Endodermal cell (in vitro differentiated cells): ENCODE measurements around the gene COL8A1. TPM values are rescaled to one million over a fixed set of nuclear protein-coding genes. Genes with fewer than 3 reads are reported as not detected.

ENCODE experiments used
- DNase-seq: peaks from one replicate; pipeline ENCODE4 v3.0.0-alpha.2; 2017
- H3K27ac ChIP-seq: 2 replicates; pipeline ENCODE4 v1.5.1; 2013; ENCODE audit warnings: mild to moderate bottlenecking, low read depth, low read length, moderate library complexity
- H3K27me3 ChIP-seq: 2 replicates; pipeline ENCODE4 v1.6.1; 2013; ENCODE audit warnings: mild to moderate bottlenecking, low read length, moderate library complexity; ENCODE audit not compliant: insufficient read depth, control insufficient read depth, poor library complexity, severe bottlenecking
- H3K36me3 ChIP-seq: 2 replicates; pipeline ENCODE4 v1.7.0; 2013; ENCODE audit warnings: mild to moderate bottlenecking, low read length, moderate library complexity; ENCODE audit not compliant: control insufficient read depth, insufficient read depth
- H3K4me1 ChIP-seq: one replicate; pipeline ENCODE4 v1.7.0; 2013; ENCODE audit warnings: low read length; ENCODE audit not compliant: control insufficient read depth, insufficient read depth
- H3K4me3 ChIP-seq: 2 replicates; pipeline ENCODE4 v1.5.1; 2013; ENCODE audit warnings: mild to moderate bottlenecking, low read length, moderate library complexity
- H3K9ac ChIP-seq: 2 replicates; pipeline ENCODE4 v1.6.1; 2013; ENCODE audit warnings: mild to moderate bottlenecking, low read length, moderate library complexity; ENCODE audit not compliant: poor library complexity, severe bottlenecking; ENCODE audit errors: extremely low read depth
- H3K9me3 ChIP-seq: 2 replicates; pipeline ENCODE4 v1.6.1; 2013; ENCODE audit warnings: mild to moderate bottlenecking, low read length, moderate library complexity; ENCODE audit not compliant: control insufficient read depth
- H3K27ac Mint-ChIP-seq: 2 replicates; pipeline ENCODE4 v1.8.0; 2020; ENCODE audit warnings: mixed read lengths
- H3K27me3 Mint-ChIP-seq: 2 replicates; pipeline ENCODE4 v1.8.0; 2021; ENCODE audit warnings: mild to moderate bottlenecking, mixed read lengths; ENCODE audit not compliant: insufficient read depth
- H3K36me3 Mint-ChIP-seq: 2 replicates; pipeline ENCODE4 v1.8.0; 2020; ENCODE audit warnings: low read depth, mixed read lengths
- H3K4me1 Mint-ChIP-seq: 2 replicates; pipeline ENCODE4 v1.8.0; 2020; ENCODE audit warnings: mixed read lengths
- H3K4me3 Mint-ChIP-seq: 2 replicates; pipeline ENCODE4 v1.8.0; 2020; ENCODE audit warnings: mild to moderate bottlenecking, moderate library complexity, mixed read lengths
- H3K9me3 Mint-ChIP-seq: 2 replicates; pipeline ENCODE4 v1.8.0; 2020; ENCODE audit warnings: mild to moderate bottlenecking, mixed read lengths
- CTCF ChIP-seq: fragments of 200-600 bp; sonication (generic); conservative IDR thresholded peaks from 2 replicates; pipeline ENCODE4 v1.5.0; 2021; ENCODE audit warnings: antibody characterized with exemption, mild to moderate bottlenecking
- WGBS, 2 experiments: methylation state at CpG; one replicate each; pipeline versions ENCODE4 v1.1.5 to v1.1.7; 2013; ENCODE audit warnings: missing lambda C conversion rate in 2 of 2, mixed read lengths in 1 of 2; ENCODE audit not compliant: insufficient coverage in 1 of 2, insufficient read length in 1 of 2; 5-methylcytosine and 5-hydroxymethylcytosine counted together
- total RNA-seq, 2 donors: library from RNA; stranded (reverse); fragmentation: NEBNext Ultra II Directional in 1 of 2; extraction: Animal tissue kit (Norgen Biotek cat#: 25700) in 1 of 2; gene quantifications; 2 replicates in 1 of 2; 3 replicates in 1 of 2; pipeline ENCODE4 v1.2.1, GENCODE V29; 2021

Gene COL8A1
- total RNA-seq, 2 donors from 2014 or later, result 3.5 to 3.9 TPM

GRCh38 chr3:99842826-99843589, 204.6 kb downstream of the COL8A1 start:
- DNase-seq, result no peak
- H3K27ac ChIP-seq, result no peak overlapping the region
- H3K4me3 Mint-ChIP-seq, result no peak overlapping the region
- H3K27me3 Mint-ChIP-seq, result no peaks in the 10 kb centered on the region
- no peak overlapping the region for H3K27ac Mint-ChIP-seq
- H3K4me3 ChIP-seq, result no peak overlapping the region
- H3K27me3 ChIP-seq, result no peaks in the 10 kb centered on the region
- TF ChIP-seq CTCF, result peak; percentile 83
- no peak overlapping the region for H3K9ac ChIP-seq
- H3K4me1 ChIP-seq, result no peaks in the 10 kb centered on the region
- WGBS, 2 experiments, result 50% methylated on average over 2 of the region's 2 CpGs; no CpG with 5 or more reads in 1 of the 2 experiments
- H3K9me3 Mint-ChIP-seq, result no peaks in the 10 kb centered on the region
- peaks cover 10% of the 10 kb centered on the region for H3K4me1 Mint-ChIP-seq
- H3K36me3 ChIP-seq, result no peaks in the 10 kb centered on the region
- H3K36me3 Mint-ChIP-seq, result no peaks in the 10 kb centered on the region
- H3K9me3 ChIP-seq, result no peaks in the 10 kb centered on the region

GRCh38 chr3:99843590-99844258, 205.3 kb downstream of the COL8A1 start:
- WGBS, 2 experiments, result 78 to 82% methylated on average over 10 of the region's 10 CpGs
- no peak overlapping the region for H3K4me3 ChIP-seq
- H3K9me3 ChIP-seq, result no peaks in the 10 kb centered on the region
- no peak for TF ChIP-seq CTCF
- H3K27me3 Mint-ChIP-seq, result no peaks in the 10 kb centered on the region
- H3K4me1 Mint-ChIP-seq, result peaks cover 10% of the 10 kb centered on the region
- H3K4me1 ChIP-seq, result no peaks in the 10 kb centered on the region
- no peaks in the 10 kb centered on the region for H3K27me3 ChIP-seq
- no peak overlapping the region for H3K27ac ChIP-seq
- H3K36me3 ChIP-seq, result no peaks in the 10 kb centered on the region
- no peak overlapping the region for H3K27ac Mint-ChIP-seq
- no peak overlapping the region for H3K9ac ChIP-seq
- DNase-seq, result no peak
- H3K4me3 Mint-ChIP-seq, result no peak overlapping the region
- H3K9me3 Mint-ChIP-seq, result no peaks in the 10 kb centered on the region
- H3K36me3 Mint-ChIP-seq, result no peaks in the 10 kb centered on the region

GRCh38 chr3:99845331-99845730, 206.9 kb downstream of the COL8A1 start:
- no peak overlapping the region for H3K4me3 ChIP-seq
- no peak overlapping the region for H3K9ac ChIP-seq
- H3K9me3 ChIP-seq, result no peaks in the 10 kb centered on the region
- peaks cover 10% of the 10 kb centered on the region for H3K4me1 Mint-ChIP-seq
- H3K36me3 ChIP-seq, result no peaks in the 10 kb centered on the region
- H3K4me3 Mint-ChIP-seq, result no peak overlapping the region
- no peaks in the 10 kb centered on the region for H3K27me3 Mint-ChIP-seq
- H3K27ac Mint-ChIP-seq, result no peak overlapping the region
- H3K36me3 Mint-ChIP-seq, result no peaks in the 10 kb centered on the region
- no peak for DNase-seq
- H3K27me3 ChIP-seq, result no peaks in the 10 kb centered on the region
- no peaks in the 10 kb centered on the region for H3K4me1 ChIP-seq
- 93% methylated on average over 3 of the region's 4 CpGs; no CpG with 5 or more reads in 1 of the 2 experiments for WGBS, 2 experiments
- no peak for TF ChIP-seq CTCF
- no peaks in the 10 kb centered on the region for H3K9me3 Mint-ChIP-seq
- H3K27ac ChIP-seq, result no peak overlapping the region
